ENCODE results near the gene DNAJC24. TPM values are rescaled to one million over a fixed set of nuclear protein-coding genes. Genes with fewer than 3 reads are reported as not detected.

The DNAJC24 gene
- total and polyA plus RNA-seq, 2 of the 4 experiments (the other 2 are of a cell fraction) = 8.2 to 8.9 TPM

DNA sequence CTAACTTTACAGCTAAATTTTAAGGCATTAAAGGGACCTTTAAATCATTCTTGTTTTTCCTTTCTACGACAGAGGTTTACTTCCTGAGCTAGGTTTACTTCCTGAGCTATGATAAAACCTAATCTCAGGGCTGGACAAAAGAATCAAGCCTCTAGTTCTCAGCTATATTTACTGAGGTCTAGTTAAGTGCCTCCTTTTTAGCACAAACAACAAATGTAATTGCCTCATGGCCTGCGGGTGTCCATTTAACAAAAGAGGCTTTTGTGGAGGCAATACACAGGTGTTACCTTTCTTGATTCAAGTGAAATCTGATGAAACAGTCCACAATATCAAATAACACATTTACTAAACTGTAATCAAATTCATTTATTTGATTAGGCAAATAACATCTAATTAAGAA is 72.4 kb downstream of the DNAJC24 start:
- TF ChIP-seq RAD21 (IDR thresholded peaks at IDR 0.05; ENCODE audit: low read length) = no peak
- TF ChIP-seq POLR2A (IDR thresholded peaks at IDR 0.05; ENCODE audit: low read depth, low read length) = no peak
- intact Hi-C loops (cut with micrococcal nuclease) = no loop called here
- H2BK15ac ChIP-seq (ENCODE audit: low read depth, low read length) = no peak overlapping the region
- H4K91ac ChIP-seq (ENCODE audit: insufficient read depth, low read depth, low read length) = no peak overlapping the region
- H3K27ac ChIP-seq (ENCODE audit: insufficient read depth, low read length) = no peak overlapping the region
- DNase-seq = no peak
- no peak overlapping the region for H3K14ac ChIP-seq (replicated peaks; ENCODE audit: low read depth, low read length)
- no peak overlapping the region for H4K8ac ChIP-seq (ENCODE audit: low read depth in 2 of 2, low read length in 2 of 2)
- H3K4me2 ChIP-seq (ENCODE audit: low read depth, low read length) = no peak overlapping the region
- H2AFZ ChIP-seq (replicated peaks; ENCODE audit: low read length, poor library complexity) = no peak overlapping the region
- POLR2A ChIA-PET (ENCODE audit: unreplicated experiment) = no interaction called here
- in situ Hi-C loops (cut with MboI; ENCODE audit: low sequenced_read_pairs) = no loop called here
- no peak overlapping the region for H2AK9ac ChIP-seq (replicated peaks; ENCODE audit: low read depth, low read length, poor library complexity)
- no peak overlapping the region for H4K5ac ChIP-seq (ENCODE audit: low read depth, low read length)
- H3K9ac ChIP-seq (ENCODE audit: low read depth, low read length) = no peak overlapping the region
- H3K18ac ChIP-seq (ENCODE audit: low read depth, low read length) = no peak overlapping the region
- no peak overlapping the region for H3K56ac ChIP-seq (ENCODE audit: extremely low read depth, insufficient read depth, low read length)
- 0 out of 2 replicates have a peak, but pooled peaks cover 2% of the 10 kb centered on the region for H3K9me1 ChIP-seq (ENCODE audit: insufficient read depth, low read length)
- no peak overlapping the region for H2BK20ac ChIP-seq (ENCODE audit: low read depth, low read length)
- no peak overlapping the region for H3K4ac ChIP-seq (ENCODE audit: low read depth, low read length)
- no peaks in the 10 kb centered on the region for H3K79me1 ChIP-seq (ENCODE audit: low read depth in 1 of 2, low read length in 2 of 2)
- CTCF ChIA-PET = no interaction called here
- dilution Hi-C loops (cut with HindIII; ENCODE audit: low sequenced_read_pairs, unreplicated experiment) = no loop called here
- H2BK5ac ChIP-seq (ENCODE audit: low read depth, low read length, poor library complexity, severe bottlenecking) = no peak overlapping the region
- ATAC-seq (ENCODE audit: low read depth) = no peak
- H3K27me3 ChIP-seq (ENCODE audit: control insufficient read depth, insufficient read depth, low read length) = no peaks in the 10 kb centered on the region
- H3K4me3 ChIP-seq (ENCODE audit: insufficient read depth, low read depth, low read length) = no peak overlapping the region
- H2BK120ac ChIP-seq (ENCODE audit: low read depth, low read length) = no peak overlapping the region
- peaks cover 5% of the 10 kb centered on the region; the same call in 1 of the 2 replicates for H4K20me1 ChIP-seq (ENCODE audit: insufficient read depth, low read length)
- no peaks in the 10 kb centered on the region for H3K9me3 ChIP-seq (ENCODE audit: control insufficient read depth, insufficient read depth, low read length)
- no peak overlapping the region for H2AK5ac ChIP-seq (ENCODE audit: low read depth, low read length)
- WGBS, 2 experiments (ENCODE audit: extremely low coverage in 2 of 2, insufficient read length in 1 of 2) = no CpG with 5 or more reads among the region's 2 CpGs
- H3K4me1 ChIP-seq (ENCODE audit: control insufficient read depth, insufficient read depth, low read length) = no peaks in the 10 kb centered on the region
- H3K23ac ChIP-seq (ENCODE audit: low read depth, low read length) = no peak overlapping the region
- BruUV-seq (replicated peaks) = no TSS peak
- no peaks in the 10 kb centered on the region for H3K36me3 ChIP-seq (ENCODE audit: control insufficient read depth, insufficient read depth, low read length)

Data from IMR-90 (cell line).